ENCODE results near the gene DUSP19. TPM values are rescaled to one million over a fixed set of nuclear protein-coding genes. Genes with fewer than 3 reads are reported as not detected.

The DUSP19 gene
- total RNA-seq, 2 donors from 2014 or later: 0.60 to 1.6 TPM

DNA sequence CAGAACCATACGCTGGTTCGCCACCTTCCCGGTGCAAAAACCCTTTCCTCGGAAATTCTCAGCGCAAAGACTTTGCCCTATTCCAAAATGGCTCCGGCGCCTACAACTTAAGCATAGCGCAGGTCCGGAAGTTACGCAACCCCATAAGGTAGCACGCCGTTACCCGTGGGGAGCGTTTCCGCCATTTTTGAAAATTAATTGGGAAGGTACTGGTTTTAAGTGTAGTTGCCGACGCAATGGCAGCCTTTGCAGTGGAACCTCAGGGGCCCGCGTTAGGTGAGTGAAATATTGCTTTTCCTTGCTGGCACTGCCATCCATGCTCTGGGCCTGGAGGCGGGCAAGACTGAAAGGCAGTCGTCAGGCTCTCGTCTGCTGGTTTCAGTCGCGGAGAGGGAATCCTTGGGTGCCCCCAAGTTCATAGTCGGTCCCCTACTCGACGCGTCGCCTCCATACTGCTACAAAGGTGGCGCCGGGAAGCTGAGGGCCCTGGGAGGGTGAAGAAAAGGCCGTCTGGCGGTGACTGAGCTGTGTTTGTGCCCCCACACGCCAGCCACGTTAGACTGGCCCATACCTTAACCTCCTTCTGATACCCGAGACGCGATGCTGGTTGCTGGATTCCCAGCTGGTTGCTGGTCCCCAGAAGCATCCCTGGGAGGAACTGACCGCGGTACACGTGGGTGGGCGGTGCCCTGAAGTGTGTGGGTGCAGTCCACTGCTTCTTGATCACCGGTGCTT lies 45.8 kb downstream of the DUSP19 start, which contains the start of gene NUP35:
TSS of gene NUP35 (plus strand) at position 222 of the 735 bp plus-strand sequence. CDS start at position 237, 15 bp downstream.
- H3K36me3 Mint-ChIP-seq (ENCODE audit: low read depth): peaks cover 12% of the 10 kb centered on the region
- DNase-seq (peak; percentile 63 to 78 (median 75)), ATAC-seq (peak; percentile 95)
- peak within 1 kb of the TSS; percentile 94 for H3K27ac Mint-ChIP-seq
- H3K9me3 ChIP-seq (ENCODE audit: control insufficient read depth, low read length, poor library complexity, severe bottlenecking): no peaks in the 10 kb centered on the region
- peak within 1 kb of the TSS; percentile 92 for H3K4me3 Mint-ChIP-seq
- peaks cover 18% of the 10 kb centered on the region for H3K4me1 Mint-ChIP-seq
- peaks cover 20% of the 10 kb centered on the region for H3K27me3 Mint-ChIP-seq

DNA sequence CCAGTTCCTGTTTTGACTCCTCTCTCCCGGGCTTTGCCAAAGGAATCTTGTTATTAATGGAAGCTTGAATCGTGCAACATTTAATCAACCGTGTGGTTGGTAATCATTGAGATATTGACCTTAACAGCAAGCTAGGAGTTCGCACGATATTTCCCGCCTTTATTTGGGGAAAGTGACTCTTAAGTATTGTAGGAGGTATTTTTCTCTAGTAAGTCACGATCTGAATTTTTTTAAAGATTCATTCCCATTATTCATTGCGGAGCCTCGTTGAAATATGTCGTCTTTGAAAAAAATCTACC lies 46.4 kb downstream of the DUSP19 start:
- Mint-ChIP-seq H3K4me1 (peaks cover 18% of the 10 kb centered on the region), H3K36me3 (ENCODE audit: low read depth) (peaks cover 11% of the 10 kb centered on the region), H3K27me3 (peaks cover 14% of the 10 kb centered on the region), H3K4me3 (peak overlapping the region; percentile 92), H3K27ac (peak overlapping the region; percentile 94)
- no peaks in the 10 kb centered on the region for H3K9me3 ChIP-seq (ENCODE audit: control insufficient read depth, low read length, poor library complexity, severe bottlenecking)
- DNase-seq: no peak
- ATAC-seq: no peak

DNA sequence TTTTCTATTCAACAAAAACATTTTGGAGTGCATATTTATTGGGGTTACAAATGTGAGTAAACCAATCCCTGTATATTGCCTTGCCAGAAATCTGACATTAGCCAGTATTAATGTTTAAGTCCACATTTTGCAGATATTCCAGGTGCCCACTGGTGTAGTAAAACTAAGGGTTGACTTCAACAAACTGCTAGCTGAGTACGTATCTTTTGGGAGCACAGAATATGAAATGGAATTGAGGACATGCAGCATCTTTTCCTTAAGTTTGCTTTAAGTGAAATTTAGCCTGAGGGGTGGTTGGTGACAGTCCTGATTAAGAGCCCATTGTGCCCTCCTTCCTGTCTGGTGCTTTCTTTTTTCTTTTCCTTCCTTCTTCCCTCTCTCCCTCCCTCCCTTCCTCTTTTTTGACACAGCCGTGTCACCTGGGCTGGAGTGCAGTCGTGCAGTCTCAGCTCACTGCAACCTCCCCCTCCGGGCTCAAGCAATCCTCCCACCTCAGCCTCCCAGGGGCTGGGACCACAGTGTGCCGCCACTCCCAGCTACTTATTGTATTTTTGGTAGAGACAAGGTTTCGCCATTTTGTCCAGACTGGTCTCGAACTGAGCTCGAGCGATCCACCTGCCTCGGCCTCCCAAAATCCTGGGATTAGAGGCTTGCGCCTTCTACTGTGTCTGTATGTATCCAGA lies 47.3 kb downstream of the DUSP19 start:
- Mint-ChIP-seq H3K4me3 (peak overlapping the region; percentile 92), H3K27me3 (peaks cover 6% of the 10 kb centered on the region), H3K4me1 (peaks cover 18% of the 10 kb centered on the region), H3K36me3 (ENCODE audit: low read depth) (peaks cover 7% of the 10 kb centered on the region), H3K27ac (peak overlapping the region; percentile 94)
- no peaks in the 10 kb centered on the region for H3K9me3 ChIP-seq (ENCODE audit: control insufficient read depth, low read length, poor library complexity, severe bottlenecking)
- ATAC-seq (no peak), DNase-seq (no peak)

DNA sequence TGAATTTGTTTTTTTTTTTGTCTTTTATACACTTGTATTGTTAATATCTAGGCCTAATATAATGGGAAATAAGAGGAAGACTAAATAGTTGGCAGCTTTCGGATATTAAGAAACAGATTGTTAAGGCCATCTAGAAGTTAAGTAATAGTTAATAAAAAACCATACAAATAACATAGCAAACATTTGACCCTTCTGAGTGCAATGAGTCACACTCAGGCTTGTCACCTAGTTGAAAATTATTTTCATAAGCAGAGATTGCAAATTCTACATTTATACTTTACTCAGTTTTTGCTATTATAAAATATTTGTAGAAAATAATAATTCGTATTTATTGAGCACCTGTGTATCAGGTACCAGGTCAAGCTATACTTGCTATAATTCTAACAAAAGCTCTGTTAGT lies 48.1 kb downstream of the DUSP19 start:
- Mint-ChIP-seq H3K4me3 (no peak overlapping the region), H3K4me1 (peaks cover 18% of the 10 kb centered on the region), H3K27ac (no peak overlapping the region), H3K36me3 (ENCODE audit: low read depth) (peaks cover 6% of the 10 kb centered on the region), H3K27me3 (no peaks in the 10 kb centered on the region)
- H3K9me3 ChIP-seq (ENCODE audit: control insufficient read depth, low read length, poor library complexity, severe bottlenecking): no peaks in the 10 kb centered on the region
- ATAC-seq (no peak), DNase-seq (no peak)

DNA sequence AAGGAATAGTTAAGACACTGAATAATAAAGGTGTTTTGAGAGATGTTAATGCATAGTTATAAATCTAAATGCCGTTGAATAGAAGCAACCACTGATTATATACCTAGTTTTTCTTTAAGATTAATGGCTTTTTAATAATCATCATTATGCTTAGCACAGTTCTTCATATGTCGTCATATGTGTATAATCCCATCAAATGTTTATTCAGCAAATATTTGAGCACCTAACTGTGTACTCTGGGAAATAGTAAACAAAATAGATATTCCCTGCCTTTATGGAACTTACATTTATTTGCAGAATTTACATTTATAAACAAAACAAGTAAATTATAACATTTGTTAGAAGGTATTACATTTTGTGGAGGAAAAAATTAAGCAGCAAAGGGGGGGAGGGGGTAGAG lies 55.5 kb downstream of the DUSP19 start:
- ATAC-seq: no peak

DNA sequence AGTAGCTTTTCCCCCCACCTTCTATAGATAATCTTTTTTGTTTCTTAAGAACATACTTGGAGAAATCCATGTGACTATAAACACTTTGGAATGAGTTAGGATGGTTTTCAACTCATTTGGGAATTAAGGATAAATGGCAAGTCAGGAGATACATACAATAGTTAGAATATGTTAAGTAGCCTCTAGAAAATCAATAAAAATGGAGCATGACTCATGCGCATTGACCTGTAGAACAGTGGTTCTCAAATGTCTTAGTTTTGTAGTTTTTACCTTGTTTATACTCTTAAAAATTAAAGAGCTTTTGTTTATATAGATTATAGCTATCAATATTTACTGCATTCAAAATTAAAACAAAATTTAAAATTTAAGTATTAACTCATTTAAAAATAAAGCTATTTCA lies 70.4 kb downstream of the DUSP19 start:
- Mint-ChIP-seq H3K4me1 (peaks cover 6% of the 10 kb centered on the region), H3K27me3 (no peaks in the 10 kb centered on the region), H3K27ac (no peak overlapping the region), H3K36me3 (ENCODE audit: low read depth) (peaks cover 7% of the 10 kb centered on the region), H3K4me3 (no peak overlapping the region)
- DNase-seq (no peak), ATAC-seq (no peak)
- no peaks in the 10 kb centered on the region for H3K9me3 ChIP-seq (ENCODE audit: control insufficient read depth, low read length, poor library complexity, severe bottlenecking)

More for the DNA sequence above, 55.5 kb downstream of the DUSP19 start:
- no peak overlapping the region for H3K27ac Mint-ChIP-seq
- H3K4me1 Mint-ChIP-seq: peaks cover 3% of the 10 kb centered on the region
- no peaks in the 10 kb centered on the region for H3K9me3 ChIP-seq (ENCODE audit: control insufficient read depth, low read length, poor library complexity, severe bottlenecking)
- no peaks in the 10 kb centered on the region for H3K27me3 Mint-ChIP-seq
- peaks cover 11% of the 10 kb centered on the region for H3K36me3 Mint-ChIP-seq (ENCODE audit: low read depth)
- DNase-seq: no peak
- H3K4me3 Mint-ChIP-seq: no peak overlapping the region

DNA sequence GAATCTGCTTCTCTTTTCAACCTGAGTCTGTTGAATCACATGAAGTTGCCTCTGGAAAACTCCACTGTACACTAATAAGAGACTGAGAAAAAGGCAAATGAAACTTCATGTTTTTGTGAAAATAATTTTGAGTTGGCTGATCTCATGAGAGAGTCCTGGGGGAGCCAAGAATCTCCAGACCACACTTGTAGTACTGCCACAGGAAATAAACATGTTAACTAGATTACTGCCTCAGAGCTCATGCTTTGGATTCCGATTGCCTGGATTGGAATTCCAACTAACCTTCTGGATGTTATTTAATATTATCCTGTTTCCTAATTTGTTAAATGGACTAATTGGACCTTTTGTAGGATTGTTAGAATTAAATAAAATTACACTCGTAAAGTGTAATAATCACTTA lies 70.9 kb downstream of the DUSP19 start:
- Mint-ChIP-seq H3K4me1 (peaks cover 6% of the 10 kb centered on the region), H3K36me3 (ENCODE audit: low read depth) (peaks cover 7% of the 10 kb centered on the region), H3K4me3 (no peak overlapping the region), H3K27ac (no peak overlapping the region), H3K27me3 (no peaks in the 10 kb centered on the region)
- DNase-seq (no peak), ATAC-seq (no peak)
- H3K9me3 ChIP-seq (ENCODE audit: control insufficient read depth, low read length, poor library complexity, severe bottlenecking): no peaks in the 10 kb centered on the region

Other genes starting within 250 kb of the DUSP19 start
- not detected for gene FRZB, start 212.1 kb upstream of the DUSP19 start, total RNA-seq
- gene NCKAP1, start 40.3 kb upstream of the DUSP19 start, total RNA-seq: 10 to 100 TPM in 1 of 2 donors, 1 to 10 TPM in 1; 6.9 to 13.9 TPM
- gene NUP35, start 45.7 kb downstream of the DUSP19 start, total RNA-seq: 10 to 100 TPM; 12.8 to 12.9 TPM

Data from T-helper 17 cell (primary cell).